T follicular helper cell (primary cell): Measurements from ENCODE around the gene MAP3K7.

ENCODE experiments used
- DNase-seq: peaks from one replicate; pipeline ENCODE4 v3.0.0-alpha.2; 2020; ENCODE audit warnings: low read depth

Gene MAP3K7

DNA sequence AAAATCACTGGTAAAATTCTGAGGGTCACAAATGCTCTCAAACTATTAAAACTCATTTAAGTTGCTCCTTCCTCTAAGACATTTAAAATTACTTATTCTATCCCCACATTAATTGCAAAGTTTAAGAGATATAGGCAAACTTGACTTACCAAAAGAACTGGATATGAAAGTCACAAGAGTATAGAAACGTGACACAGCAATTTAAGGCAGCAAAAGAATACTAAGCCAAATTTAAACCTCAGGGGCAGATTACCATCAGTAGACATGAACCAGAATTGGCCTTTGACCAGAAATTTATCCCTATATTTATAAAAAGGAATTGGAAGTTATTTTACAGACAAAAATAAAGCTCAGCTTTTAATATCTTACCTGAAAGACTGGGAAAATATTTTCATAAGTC is 56.0 kb downstream of the MAP3K7 start:
- no peak for DNase-seq

DNA sequence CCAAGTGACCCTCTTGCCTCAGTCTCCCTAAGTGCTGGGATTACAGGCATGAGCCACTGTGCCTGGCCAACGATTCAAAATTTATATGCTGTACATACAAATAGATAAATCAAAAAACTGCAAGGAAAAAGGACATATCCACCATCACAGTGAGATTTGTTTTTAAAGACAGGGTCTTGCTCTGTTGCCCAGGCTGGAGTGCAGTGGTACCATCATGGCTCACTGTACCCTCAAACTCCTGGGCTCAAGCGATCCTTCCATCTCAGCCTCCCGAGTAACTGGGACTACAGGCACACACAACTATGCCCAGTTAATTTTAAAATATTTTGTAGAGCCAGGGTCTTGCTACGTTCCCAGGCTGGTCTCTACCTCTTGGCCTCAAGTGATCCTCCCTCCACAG is 61.5 kb downstream of the MAP3K7 start:
- no peak for DNase-seq

DNA sequence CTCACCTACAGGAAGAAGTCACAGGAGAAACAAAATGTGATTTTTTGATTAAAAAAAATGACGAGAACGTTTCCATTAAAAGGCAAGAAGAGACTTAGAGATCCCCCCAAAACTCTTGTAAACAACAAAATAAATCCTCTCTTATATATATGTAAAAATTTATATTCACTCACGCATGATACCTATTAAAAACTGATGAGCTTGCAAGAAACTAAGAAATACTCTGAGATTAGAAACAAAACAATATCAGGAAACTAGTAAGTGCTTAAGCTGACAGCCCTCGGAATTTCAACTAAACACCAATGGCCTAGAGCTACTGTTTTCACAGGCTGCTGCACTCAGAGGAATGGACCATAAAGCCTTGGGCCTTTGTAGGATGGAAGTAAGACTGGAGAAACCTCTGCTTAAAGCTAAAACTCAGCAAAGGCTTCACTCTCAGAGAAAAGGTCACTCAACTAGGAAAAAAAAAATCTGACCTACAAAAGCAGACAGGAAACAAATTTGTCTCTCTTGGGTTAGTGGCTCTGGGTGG is 63.0 kb downstream of the MAP3K7 start:
- DNase-seq, result no peak

DNA sequence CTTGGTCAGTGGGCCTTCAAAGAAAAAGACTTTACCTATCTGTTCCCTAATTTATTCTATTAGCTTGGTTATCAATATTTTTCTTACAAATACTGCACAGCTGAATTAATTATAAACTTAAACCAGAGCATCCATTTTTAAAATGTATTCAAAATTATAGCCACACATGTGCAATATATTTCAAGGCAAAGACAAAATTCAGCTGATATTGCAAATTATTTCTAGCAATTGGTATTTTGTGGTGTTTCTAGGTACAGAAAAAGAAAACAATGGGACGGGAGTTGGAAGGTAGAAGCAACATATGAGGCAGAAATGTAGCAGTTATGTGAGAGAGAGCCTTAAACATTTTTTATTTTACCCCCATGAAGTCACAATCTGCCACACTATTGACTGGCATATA is 64.9 kb downstream of the MAP3K7 start:
- no peak for DNase-seq

DNA sequence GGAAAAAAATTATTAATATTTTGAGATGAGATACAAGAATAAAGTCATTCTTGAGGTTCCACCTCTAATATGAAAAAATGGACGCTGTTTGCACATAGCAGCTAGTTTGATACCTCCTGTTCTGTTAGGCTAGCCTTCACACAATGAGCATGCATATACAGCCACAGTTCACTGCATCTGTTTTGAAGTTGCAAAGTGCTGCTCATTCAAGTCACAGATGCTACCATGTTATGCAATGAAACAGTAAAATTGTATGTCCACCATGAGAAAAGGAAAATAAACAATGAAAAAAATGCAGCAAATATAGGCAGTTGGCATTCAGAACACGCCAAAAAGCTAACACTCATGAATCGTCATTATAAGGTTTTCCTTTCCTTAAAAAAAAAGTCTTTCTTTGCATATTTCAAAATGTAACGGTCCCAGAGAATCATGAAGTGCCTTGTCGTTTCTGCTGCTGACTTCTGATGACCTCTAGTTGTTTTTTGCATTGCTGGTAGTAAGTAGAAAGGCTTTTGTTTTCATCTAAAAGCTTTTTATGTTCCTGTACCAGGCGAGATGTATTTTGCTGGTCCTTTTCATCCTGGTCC is 70.7 kb downstream of the MAP3K7 start:
- DNase-seq, result no peak

DNA sequence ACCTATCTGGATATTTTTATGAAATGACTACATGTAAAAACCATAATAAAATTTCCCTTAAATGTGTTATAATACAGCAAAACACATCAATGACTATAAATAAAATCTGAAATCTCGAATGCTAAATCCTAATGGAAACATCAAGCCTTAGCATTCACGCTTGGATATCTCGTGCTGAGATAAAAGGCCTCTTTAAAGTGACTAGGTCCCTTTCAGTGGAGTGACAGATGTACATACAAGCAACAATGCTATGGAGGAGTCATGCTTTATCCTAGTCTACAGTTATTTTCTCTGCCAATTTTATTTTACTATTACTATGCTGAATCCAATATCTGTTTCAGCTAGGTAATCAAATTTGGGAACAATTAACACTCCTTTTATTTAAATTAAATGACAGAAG is 72.4 kb downstream of the MAP3K7 start:
- DNase-seq, result no peak

DNA sequence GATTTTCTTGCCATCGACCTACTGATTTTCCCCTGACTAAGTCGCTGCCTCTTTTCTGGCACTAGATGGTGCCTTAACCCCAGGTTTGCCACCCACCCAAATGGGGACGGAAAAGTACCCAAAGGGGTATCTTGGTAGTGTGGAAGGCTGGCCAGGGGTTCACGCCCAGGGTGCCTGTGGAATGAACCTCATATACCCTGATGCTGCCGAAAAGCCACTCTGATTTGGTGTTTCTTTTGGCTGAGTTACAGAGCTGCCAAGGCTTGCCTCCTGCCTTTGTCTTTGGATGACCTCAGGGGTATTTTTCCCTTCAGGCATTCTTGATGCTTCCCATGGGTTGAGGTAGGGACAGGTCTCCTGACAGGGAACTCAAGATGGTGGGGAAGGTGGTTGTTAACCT is 78.1 kb downstream of the MAP3K7 start:
- no peak for DNase-seq

DNA sequence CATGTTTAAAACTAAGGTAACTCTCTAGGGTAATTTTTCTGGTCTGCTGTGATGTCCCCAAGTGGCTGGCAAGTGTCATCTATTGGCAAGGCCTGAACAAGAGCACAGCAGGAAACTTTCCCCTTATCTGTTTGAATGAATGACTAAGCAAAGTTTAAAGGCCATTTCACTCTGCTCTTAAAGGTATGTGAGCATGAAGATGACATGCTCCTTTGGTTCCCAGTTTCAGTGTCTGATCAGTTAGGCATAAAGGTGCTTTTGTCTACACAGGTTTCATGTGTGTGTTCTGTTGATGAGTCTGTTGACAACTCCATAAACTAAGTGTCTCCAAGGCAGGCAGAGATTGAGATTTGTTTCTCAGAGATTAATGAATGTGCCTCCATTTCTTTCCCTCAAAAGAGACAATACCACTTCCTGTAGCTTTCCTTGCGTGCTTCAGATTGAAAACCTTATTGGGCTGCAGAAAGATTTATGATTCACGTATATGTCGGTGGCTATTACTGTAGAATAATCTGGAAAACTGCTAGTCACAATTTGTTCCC is 83.9 kb downstream of the MAP3K7 start:
- no peak for DNase-seq

DNA sequence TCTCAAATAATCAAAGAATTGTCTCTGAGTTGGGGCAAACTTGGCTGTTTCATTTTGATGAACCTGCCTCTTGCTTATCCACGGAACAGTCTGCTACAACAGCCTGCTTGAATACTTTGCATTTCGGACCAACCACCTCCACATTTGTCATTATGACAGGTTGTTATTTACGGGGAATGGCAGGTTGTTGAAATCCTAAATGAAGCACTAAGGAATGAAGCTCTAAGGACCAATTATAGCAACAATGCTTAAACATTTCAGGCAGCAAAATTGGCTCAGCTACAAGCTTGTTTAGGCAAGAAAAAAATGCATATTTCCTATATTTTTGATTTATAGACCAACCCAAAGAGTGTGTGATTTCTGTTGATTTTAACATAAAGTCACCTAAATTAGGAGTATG is 84.5 kb downstream of the MAP3K7 start:
- DNase-seq, result no peak

DNA sequence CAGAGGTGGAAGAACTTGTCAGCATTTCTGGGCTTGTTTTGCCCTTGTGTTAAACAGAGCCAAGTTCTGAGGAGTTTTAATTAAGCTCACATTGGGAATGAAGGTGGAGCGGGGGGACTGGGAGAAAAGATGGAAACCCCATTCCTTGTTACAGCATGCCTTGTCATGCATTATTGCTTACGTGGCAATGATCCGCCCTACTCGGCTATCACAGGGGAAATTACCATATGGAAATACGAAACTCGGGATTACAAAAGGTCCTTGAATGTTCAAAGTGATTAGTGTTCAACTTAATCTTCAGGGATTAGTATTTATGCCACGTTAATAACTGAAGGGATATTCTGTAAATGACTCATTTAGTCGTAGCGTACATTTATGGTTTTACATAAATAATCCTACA is 86.4 kb downstream of the MAP3K7 start:
- DNase-seq, result no peak

DNA sequence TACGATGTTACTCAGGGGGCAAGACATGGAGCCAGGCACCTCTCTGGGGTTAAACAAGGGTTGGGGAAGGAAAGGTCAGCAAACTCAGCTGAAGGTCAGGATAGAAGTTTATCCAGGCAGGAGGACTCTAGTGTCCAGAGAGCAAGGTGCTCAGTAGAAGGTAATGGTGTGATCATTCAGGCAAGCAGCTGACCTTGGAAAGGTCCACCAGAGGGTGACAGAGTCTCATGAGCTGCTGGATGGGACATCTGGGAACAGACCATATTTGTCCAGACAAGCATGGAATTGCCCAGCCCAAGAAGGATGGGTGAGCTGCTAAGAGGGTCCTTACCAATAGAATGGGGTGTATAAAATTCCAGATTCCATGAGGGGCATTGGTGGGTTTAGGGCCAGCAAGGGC is 89.5 kb downstream of the MAP3K7 start:
- DNase-seq, result no peak

DNA sequence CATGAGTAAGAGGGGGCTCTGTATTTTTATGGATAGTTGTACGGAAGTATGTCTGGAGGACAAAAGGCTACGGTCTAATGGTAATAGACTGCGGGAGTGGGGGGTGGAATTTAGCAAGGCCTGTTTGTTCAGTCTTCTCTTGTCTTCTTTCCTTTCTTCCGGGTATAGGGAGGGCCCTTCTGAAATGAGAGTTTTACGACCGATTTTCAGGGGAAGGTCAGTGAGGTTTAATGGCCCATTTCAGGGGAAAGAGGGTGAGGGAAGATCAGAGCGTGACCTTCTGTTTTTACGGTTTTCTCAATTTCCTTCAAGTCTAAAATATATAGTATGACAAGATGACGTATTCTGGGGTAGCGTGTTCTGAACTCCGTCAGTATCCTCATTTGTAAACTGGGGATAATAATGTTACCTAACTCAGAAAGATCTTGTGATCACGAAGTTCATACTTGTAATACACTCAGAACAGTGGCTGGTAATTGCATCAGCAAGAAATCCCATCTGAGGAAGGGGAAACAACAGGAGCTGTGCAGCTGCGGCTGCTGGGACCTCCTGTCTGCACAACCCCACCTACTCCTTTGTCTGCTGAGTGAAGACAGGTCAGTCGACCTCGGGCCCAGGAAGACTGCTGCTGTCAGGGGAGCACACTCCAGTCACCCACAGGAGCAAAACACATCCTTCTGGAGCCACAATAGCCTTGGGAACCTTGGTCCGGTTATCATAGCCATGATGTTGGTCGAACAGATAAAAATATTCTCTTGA is 90.4 kb downstream of the MAP3K7 start:
- DNase-seq, result no peak

DNA sequence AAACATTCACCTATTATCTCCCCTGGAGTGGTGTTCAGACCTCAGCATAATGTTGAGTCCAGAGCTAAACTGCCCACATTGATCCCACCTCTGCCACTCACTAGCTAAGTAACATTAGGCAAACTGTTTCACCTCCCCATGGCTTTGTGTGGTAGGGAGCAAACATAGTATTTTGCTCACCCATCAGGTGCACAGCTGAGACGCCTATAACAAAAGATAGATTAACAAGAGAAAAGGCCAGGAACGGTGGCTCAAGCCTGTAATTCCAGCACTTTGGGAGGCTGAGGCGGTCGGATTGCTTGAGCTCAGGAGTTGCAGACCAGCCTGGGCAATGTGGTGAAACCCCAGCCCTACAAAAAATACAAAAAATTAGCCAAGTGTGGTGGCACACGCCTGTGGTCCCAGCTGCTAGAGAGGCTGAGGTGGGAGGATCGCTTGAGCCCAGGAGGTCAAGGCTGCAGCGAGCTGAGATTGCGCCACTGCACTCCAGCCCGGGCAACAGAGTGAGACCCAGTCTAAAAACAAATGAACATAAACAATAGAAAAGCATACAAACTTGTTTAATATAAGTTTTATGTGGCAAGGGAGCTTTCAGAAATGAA is 91.6 kb downstream of the MAP3K7 start:
- no peak for DNase-seq

DNA sequence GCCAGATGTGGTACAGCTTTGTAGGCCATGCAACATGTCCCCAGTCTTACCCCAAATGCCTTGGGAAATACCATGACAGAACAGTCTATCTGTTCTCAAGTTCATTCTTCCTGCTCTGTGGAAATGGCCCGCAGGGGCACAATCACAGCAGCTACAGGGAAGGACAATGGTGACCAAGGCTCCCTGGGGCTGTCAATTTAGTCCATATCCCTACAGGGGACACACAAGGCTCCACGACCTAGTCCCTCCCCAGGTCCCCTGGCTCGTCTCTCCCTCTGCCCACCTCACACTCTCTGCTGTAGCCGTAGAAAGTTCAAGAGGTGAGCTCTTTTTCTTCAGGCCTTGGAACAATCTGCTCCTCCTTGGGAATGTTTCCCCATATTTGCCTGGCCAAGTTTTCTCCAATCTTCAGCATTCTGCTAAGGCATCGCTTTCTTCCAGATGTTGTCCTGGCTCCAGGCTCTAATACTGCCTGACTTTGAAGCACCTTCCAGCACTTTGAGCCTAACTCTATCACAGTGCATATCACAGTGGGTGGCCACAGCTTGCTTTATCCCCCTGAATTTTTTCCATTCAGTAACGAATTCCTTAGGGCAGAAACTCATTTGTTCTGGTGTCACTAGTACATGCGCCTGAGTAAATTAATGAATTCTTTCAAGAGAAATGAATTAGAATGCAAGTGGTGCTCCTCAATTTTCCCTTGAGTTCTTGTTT is 92.6 kb downstream of the MAP3K7 start:
- DNase-seq, result no peak

DNA sequence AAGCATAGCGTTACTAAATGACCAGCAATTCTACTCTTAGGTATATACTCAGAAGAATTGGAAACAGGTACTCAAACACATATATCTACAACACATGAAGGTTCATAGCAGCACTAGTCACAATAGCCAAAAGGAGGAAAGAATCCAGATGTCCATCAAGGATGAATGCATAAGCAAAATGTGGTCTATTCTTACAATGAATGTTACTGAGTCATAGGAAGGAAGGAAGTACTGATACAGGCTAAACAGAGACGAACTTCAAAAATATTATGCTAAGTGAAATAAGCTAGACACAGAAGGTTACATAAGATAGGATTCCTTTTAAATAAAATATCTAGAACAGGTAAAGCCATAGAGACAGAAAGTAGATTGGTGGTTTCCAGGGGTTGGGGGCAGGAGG is 93.5 kb downstream of the MAP3K7 start:
- DNase-seq, result no peak

DNA sequence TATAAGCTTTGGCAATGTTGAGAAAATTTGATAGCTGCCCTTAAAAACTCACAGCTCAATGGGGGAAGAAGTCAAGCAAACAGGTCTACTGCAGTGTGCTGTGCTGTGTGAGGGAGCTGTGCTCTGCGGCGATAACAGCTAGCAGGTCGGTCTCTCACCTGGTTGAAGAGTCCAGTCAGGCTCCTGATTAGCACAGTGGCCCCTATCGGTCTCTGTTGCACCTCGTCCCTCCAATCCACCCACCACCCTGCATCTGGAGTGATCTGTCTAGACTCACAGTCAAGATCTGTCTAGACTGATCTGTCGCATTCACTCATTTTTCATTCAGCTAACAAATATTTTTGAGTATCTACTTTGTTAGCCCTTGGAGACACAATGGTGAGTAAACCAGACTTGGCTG is 94.1 kb downstream of the MAP3K7 start:
- DNase-seq, result no peak

DNA sequence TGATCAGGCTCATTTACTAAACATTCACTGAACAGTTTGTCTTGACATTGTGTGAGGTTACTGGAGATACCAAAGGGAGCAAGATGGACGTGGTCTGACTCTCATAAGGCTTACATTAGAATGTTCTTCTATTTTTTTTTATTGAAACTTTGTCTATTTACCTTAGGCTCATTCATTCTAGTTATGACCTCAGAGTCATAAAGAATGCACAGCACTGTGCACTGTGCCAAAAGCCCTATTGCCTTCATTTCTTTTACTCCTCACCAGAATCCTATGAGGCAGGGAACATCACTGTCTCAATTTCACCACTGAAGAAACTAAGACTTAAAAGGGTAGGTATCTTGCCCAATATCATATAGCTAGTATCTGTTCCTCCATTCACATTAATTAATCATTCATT is 94.5 kb downstream of the MAP3K7 start:
- no peak for DNase-seq

DNA sequence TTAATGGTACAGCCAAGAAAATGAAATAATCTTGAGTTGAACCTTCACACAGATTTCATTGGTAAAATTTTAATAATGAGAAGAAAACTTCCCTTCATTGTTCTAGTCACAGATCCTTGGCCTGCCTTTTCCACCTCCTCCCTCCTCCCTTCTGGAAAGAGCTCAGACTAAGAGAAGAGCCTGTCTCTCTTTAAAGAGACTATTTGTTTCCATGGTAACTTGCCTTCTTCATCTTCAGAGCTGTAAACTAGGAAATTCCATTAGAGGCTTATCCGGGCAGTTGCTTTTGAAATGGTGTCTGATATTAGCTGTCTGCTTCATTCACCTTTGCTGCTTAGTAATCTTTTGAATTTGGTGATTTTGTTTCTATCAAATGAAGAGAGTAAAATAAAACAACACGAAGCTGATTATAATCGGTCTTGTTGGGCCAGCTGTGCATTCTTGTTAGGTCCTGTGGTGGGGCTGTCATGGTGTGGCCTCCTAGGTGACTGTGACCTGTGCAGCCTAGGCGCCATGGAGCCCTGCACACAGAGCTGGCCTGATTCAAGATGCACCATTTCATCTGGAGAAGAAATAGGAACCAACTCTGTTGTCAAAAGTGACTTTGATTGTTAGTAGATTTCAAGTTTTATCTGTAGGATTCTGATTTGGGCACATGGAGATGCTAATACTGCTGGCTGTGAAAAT is 96.7 kb downstream of the MAP3K7 start:
- no peak for DNase-seq

DNA sequence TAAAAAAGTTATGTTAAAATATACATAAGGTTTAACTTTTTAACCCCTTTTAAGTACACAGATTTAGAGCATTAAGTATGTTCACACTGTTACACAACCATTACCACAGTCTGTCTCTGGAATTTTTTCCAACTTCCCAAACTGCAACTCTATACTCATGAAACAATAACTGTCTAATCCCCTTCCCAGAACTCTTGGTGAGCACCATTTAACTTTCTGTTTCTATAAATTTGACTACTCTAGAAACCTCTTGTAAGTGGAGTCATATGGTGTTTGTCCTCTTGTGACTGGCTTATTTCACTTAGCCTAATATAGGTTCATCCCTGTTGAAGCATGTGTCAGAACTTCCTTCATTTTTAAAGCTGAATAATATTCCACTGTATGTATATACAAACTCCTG is 98.1 kb downstream of the MAP3K7 start:
- DNase-seq, result no peak

DNA sequence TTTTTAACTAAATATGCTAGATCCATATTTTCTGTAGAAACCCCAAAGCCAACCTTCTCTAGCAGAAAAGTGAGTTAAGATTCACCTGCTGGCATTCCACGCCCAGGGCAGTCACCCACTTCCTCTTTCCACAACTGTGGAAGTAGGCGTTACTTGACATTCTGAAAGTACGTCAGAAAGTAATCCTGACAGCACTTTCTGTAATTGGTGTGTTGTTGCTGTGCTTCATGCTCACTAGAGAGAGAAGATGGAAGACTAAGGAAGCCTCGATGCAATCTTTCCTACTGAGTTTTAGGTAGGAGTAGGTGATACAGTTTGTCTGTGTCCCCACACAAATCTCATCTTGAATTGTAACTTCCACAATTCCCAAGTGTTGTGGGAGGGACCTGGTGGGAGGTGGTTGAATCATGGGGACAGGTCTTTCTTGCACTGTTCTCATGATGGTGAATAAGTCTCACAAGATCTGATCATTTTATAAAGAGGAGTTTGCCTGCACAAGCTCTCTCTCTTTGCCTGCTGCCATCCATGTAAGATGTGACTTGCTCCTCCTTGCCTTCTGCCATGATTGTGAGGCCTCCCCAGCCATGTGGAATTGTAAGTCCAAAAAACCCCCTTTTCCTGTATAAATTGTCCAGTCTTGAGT is 101.1 kb downstream of the MAP3K7 start:
- DNase-seq, result no peak

DNA sequence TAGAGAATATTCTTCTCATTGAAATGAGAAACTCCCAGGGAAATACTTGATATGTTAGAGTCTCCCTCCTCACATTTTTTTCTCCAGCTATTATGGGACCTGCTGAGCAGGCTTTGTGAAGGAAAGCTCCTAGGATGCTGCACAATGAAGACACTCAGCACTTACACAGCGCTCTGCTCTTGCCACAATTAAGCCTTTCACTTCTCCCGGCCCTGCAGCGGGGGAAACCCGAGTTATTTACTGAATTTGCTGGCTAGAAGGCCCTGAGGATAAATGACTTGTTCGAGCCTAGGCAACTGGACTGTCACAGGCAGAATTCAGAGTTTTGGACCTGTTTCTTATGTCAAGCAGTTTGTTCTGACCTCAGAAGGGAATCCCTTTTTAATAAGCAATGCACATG is 102.0 kb downstream of the MAP3K7 start:
- no peak for DNase-seq
